A673 (cell line): ENCODE measurements around the gene DOCK10.

Source experiments
- CTCF ChIP-seq: fragments of 300-800, 200-600 bp; sonication (generic); conservative IDR thresholded peaks from 2 replicates; pipeline ENCODE4 v1.5.1; 2017; ENCODE audit warnings: low read depth, mild to moderate bottlenecking, antibody characterized with exemption, low read length, moderate library complexity, mixed read lengths
- EZH2 ChIP-seq: fragments of 200-600 bp; sonication (generic); IDR thresholded peaks from 2 replicates; pipeline ENCODE4 v1.6.1; 2017; ENCODE audit warnings: borderline replicate concordance, low read depth, mild to moderate bottlenecking, mixed read lengths, antibody characterized with exemption, low read length; ENCODE audit not compliant: poor library complexity, severe bottlenecking

- TF ChIP-seq CTCF (no peak), EZH2 (no peak)
These were observed 2.1 kb downstream of the DOCK10 start for GRCh38 chr2:225040142-225040541.
